K562 (cell line): Measurements from ENCODE around the gene WDR70.

ENCODE experiments used
- ETV6 ChIP-seq, 3 experiments: fragments of 150-350 bp in 1 of 3; sonication (generic) in 1 of 3; formaldehyde crosslinking in 1 of 3; IDR thresholded peaks; 2 replicates each; pipeline versions ENCODE4 v1.6.1 to v1.8.0; 2014 to 2022; ENCODE audit warnings: borderline replicate concordance in 2 of 3, low read depth in 2 of 3, antibody characterized with exemption in 1 of 3, low read length in 1 of 3, mild to moderate bottlenecking in 1 of 3, missing genetic modification reagents in 1 of 3
- HNRNPK ChIP-seq: fragments of 200-400 bp; formaldehyde crosslinking; IDR thresholded peaks from one replicate; pipeline ENCODE4 v1.6.1; 2018; ENCODE audit warnings: mild to moderate bottlenecking, low read depth, low read length; ENCODE audit not compliant: poor library complexity, severe bottlenecking
- MEIS2 ChIP-seq: fragments of 450-650 bp; IDR thresholded peaks from 2 replicates; pipeline ENCODE4 v1.6.1; 2014; ENCODE audit warnings: mild to moderate bottlenecking; ENCODE audit not compliant: partially characterized antibody
- POLR2A ChIP-seq: fragments of 450-650 bp; conservative IDR thresholded peaks from 2 replicates; pipeline ENCODE4 v1.6.1; 2016
- TF ChIP-seq, protein P1 (sequence below): sonication (generic); formaldehyde crosslinking; IDR thresholded peaks from 2 replicates; pipeline ENCODE4 v1.8.0; 2022; ENCODE audit warnings: mild to moderate bottlenecking, missing genetic modification reagents
- TF ChIP-seq, protein P2 (sequence below): sonication (generic); formaldehyde crosslinking; IDR thresholded peaks from 2 replicates; pipeline ENCODE4 v1.8.0; 2023; ENCODE audit warnings: mild to moderate bottlenecking, missing genetic modification reagents
- TF ChIP-seq, protein P3 (sequence below): sonication (generic); formaldehyde crosslinking; IDR thresholded peaks from 2 replicates; pipeline ENCODE4 v1.9.0; 2022; ENCODE audit warnings: mild to moderate bottlenecking, missing genetic modification reagents
- TF ChIP-seq, protein P4 (sequence below), 2 experiments: fragments of 450-650 bp in 1 of 2; sonication (generic) in 1 of 2; formaldehyde crosslinking; conservative IDR thresholded peaks; 2 replicates each; pipeline versions ENCODE4 v1.4.0 to v1.8.1; 2020 to 2022; ENCODE audit warnings: mild to moderate bottlenecking in 1 of 2, missing genetic modification reagents in 1 of 2
- TF ChIP-seq, protein P5 (sequence below): fragments of 250-450 bp; sonication (Bioruptor Pico); IDR thresholded peaks from 2 replicates; pipeline ENCODE4 v1.4.0; 2020; ENCODE audit warnings: mild to moderate bottlenecking, moderate library complexity

DNA sequence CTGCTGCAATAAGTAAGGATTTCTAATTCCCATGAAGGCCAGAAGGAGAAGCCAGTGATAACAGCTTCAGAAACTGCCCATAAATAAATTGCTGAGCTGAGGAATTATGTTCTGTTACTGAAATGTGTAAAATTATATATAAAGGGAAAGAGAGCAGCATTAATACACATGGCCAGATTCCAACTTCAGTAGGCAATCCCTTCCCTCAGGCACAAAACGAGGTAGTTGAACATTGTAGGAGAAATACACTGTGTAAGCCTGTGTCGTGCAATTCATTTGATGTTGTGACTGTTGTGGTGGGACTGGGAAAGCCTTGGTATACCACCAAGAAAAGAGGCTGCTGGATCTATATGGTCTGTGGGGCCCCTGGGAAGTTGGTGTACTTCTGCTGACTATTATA is 192.9 kb downstream of the WDR70 start:
- TF ChIP-seq, protein P1, sequence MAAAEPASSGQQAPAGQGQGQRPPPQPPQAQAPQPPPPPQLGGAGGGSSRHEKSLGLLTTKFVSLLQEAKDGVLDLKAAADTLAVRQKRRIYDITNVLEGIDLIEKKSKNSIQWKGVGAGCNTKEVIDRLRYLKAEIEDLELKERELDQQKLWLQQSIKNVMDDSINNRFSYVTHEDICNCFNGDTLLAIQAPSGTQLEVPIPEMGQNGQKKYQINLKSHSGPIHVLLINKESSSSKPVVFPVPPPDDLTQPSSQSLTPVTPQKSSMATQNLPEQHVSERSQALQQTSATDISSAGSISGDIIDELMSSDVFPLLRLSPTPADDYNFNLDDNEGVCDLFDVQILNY (CRISPR knock-in tag), result no peak
- TF ChIP-seq, protein P2, sequence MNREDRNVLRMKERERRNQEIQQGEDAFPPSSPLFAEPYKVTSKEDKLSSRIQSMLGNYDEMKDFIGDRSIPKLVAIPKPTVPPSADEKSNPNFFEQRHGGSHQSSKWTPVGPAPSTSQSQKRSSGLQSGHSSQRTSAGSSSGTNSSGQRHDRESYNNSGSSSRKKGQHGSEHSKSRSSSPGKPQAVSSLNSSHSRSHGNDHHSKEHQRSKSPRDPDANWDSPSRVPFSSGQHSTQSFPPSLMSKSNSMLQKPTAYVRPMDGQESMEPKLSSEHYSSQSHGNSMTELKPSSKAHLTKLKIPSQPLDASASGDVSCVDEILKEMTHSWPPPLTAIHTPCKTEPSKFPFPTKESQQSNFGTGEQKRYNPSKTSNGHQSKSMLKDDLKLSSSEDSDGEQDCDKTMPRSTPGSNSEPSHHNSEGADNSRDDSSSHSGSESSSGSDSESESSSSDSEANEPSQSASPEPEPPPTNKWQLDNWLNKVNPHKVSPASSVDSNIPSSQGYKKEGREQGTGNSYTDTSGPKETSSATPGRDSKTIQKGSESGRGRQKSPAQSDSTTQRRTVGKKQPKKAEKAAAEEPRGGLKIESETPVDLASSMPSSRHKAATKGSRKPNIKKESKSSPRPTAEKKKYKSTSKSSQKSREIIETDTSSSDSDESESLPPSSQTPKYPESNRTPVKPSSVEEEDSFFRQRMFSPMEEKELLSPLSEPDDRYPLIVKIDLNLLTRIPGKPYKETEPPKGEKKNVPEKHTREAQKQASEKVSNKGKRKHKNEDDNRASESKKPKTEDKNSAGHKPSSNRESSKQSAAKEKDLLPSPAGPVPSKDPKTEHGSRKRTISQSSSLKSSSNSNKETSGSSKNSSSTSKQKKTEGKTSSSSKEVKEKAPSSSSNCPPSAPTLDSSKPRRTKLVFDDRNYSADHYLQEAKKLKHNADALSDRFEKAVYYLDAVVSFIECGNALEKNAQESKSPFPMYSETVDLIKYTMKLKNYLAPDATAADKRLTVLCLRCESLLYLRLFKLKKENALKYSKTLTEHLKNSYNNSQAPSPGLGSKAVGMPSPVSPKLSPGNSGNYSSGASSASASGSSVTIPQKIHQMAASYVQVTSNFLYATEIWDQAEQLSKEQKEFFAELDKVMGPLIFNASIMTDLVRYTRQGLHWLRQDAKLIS (CRISPR knock-in tag), result no peak
- TF ChIP-seq, protein P3, sequence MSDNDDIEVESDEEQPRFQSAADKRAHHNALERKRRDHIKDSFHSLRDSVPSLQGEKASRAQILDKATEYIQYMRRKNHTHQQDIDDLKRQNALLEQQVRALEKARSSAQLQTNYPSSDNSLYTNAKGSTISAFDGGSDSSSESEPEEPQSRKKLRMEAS, result no peak
- TF ChIP-seq, protein P4, sequence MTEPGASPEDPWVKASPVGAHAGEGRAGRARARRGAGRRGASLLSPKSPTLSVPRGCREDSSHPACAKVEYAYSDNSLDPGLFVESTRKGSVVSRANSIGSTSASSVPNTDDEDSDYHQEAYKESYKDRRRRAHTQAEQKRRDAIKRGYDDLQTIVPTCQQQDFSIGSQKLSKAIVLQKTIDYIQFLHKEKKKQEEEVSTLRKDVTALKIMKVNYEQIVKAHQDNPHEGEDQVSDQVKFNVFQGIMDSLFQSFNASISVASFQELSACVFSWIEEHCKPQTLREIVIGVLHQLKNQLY (CRISPR knock-in tag; conservative IDR thresholded peaks at IDR 0.05), result no peak
- TF ChIP-seq MEIS2, result no peak
- TF ChIP-seq, protein P5, sequence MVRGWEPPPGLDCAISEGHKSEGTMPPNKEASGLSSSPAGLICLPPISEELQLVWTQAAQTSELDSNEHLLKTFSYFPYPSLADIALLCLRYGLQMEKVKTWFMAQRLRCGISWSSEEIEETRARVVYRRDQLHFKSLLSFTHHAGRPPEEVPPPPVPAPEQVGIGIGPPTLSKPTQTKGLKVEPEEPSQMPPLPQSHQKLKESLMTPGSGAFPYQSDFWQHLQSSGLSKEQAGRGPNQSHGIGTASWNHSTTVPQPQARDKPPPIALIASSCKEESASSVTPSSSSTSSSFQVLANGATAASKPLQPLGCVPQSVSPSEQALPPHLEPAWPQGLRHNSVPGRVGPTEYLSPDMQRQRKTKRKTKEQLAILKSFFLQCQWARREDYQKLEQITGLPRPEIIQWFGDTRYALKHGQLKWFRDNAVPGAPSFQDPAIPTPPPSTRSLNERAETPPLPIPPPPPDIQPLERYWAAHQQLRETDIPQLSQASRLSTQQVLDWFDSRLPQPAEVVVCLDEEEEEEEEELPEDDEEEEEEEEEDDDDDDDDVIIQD, result no peak
- TF ChIP-seq POLR2A, result no peak
- TF ChIP-seq HNRNPK, result no peak
- no peak for TF ChIP-seq ETV6 (IDR thresholded peaks at IDR 0.05; ENCODE audit: borderline replicate concordance in 1 of 2, low read depth in 2 of 2, low read length in 1 of 2)
- TF ChIP-seq ETV6 (CRISPR knock-in tag; IDR thresholded peaks at IDR 0.05; ENCODE audit: borderline replicate concordance), result no peak
